Activated gamma-delta T cell (primary cell): ENCODE measurements around the gene THSD1.
"Not testable (repeated sequence)": the region's sequence is repeated elsewhere in the genome, so short reads cannot be mapped to it uniquely, and the experiment has no call there.

Experiments used
- DNase-seq: peaks from one replicate; lab custom pipeline; 2025; lab: John Stamatoyannopoulos, UW

Gene THSD1

GRCh38 chr13:52411629-52412028 is 5.7 kb upstream of the THSD1 start:
- DNase-seq, result no peak

DNA sequence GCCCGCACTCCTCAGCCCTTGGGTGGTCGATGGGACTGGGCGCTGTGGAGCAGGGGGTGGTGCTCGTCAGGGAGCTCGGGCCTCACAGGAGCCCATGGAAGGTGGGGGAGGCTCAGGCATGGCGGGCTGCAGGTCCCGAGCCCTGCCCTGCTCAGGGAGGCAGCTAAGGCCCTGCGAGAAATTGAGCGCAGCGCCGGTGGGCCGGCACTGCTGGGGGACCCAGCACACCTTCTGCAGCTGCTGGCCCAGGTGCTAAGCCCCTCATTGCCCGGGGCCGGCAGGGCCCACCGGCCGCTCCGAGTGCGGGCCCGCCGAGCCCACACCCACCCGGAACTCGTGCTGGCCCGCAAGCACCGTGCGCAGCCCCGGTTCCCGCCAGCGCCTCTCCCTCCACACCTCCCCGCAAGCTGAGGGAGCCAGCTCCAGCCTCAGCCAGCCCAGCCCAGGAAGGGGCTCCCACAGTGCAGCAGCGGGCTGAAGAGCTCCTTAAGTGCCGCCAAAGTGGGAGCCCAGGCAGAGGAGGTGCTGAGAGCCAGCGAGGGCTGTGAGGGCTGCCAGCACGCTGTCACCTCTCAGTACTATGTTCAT is 2.2 kb upstream of the THSD1 start:
- DNase-seq, result not testable (repeated sequence)

GRCh38 chr13:52407436-52407835 is 1.5 kb upstream of the THSD1 start:
- DNase-seq, result not testable (repeated sequence)

GRCh38 chr13:52406629-52407028 is 657 bp upstream of the THSD1 start:
- DNase-seq, result no peak

DNA sequence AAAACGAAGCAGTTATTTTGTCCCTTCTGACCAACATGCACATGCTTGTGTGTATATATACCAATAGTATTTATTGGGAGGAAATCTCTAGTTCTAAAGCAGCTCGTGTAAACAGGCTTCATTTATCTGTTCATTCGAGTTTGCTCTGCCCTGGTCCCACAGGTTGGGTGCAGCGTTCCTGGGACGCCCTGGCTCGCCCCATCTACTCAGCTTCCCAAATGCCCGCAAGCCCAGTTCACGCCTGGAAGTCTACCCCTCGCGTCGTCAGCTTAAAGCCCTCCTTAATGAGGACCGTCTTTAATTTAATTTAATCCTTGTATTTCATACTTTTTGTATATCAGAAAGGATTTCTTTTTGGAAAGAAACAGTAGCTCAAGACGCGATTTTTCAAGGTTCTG is 604 bp downstream of the THSD1 start:
- DNase-seq, result no peak

DNA sequence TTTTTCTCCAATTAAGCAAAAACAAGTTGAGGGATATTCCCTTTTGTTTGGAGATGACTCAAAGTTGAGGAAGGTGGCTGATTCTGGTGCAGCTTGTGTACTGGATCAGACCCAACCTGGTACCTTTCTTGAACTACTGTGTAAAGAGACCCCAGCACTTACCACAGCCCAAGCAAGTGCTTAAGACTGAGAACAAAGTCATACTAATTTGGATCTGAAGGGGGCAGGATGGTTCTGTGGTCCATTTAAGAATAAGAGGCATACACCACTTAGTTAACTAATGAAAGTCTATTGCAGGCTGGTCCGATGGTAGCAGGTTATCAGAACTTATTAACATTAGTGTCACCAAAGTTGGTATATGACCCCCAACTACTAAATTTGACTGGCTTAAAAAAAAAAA is 6.3 kb downstream of the THSD1 start:
- no peak for DNase-seq

GRCh38 chr13:52399046-52399445 is 6.9 kb downstream of the THSD1 start:
- no peak for DNase-seq

- DNase-seq, result no peak
Measured at GRCh38 chr13:52395704-52396103, 10.3 kb downstream of the THSD1 start.

DNA sequence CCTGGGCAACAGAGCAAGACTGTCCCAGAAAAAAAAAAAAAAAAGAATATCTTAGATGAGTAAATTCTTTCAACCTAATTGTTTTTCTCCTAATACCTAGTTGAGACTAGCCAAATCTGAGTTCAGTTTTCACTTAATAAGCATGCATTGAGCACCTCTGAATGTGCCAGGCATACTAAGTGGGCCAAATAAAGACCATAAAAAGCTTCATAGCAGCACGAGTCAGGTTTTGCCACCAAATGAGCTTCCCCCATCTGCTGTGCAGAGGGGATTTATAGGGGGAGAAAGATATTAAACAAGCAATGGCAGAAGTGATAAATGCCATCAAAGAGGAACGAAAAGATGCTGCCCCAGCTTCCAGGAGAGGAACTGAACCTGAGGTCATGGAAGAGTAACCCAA is 11.4 kb downstream of the THSD1 start:
- DNase-seq, result no peak

- no peak for DNase-seq
Measured at GRCh38 chr13:52393572-52394357, 12.2 kb downstream of the THSD1 start.

DNA sequence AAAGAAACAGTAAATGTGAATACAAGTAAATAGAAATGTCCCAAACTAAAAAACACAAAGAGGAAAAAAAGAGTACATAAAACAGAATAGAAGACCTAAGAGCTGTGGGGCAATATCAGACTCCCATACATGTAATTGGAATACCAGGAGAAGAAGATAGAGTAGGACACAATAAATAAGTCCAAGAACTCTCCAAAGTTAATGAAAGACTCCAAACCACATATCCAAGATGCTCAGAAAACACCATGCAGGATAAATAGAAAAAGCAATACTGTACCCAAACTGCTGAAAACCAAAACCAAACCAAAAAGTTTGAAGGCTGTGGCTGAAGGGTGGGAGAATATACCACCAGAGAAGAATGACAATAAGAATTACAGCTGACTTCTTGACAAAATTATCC is 18.3 kb downstream of the THSD1 start:
- no peak for DNase-seq

DNA sequence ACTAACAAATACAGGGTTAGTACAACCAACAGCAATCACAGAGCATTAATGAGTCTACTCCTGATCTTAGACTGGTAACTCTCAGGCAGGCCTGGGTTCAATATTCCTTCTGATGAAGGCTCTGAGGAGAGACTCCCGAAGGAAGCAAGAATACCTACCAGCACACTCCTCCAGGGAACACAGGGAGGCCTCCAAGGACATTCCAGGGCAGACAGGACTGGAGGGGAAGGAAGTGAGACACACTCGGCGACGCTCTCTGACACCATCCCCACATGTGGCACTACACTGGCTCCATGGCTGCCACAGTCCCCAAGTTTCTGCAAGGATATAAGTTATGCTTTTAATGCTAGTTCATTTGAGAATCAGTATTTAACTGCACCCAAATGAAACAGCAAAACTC is 20.1 kb downstream of the THSD1 start:
- DNase-seq, result no peak

- DNase-seq, result no peak
Measured at GRCh38 chr13:52383366-52383765, 22.6 kb downstream of the THSD1 start.

DNA sequence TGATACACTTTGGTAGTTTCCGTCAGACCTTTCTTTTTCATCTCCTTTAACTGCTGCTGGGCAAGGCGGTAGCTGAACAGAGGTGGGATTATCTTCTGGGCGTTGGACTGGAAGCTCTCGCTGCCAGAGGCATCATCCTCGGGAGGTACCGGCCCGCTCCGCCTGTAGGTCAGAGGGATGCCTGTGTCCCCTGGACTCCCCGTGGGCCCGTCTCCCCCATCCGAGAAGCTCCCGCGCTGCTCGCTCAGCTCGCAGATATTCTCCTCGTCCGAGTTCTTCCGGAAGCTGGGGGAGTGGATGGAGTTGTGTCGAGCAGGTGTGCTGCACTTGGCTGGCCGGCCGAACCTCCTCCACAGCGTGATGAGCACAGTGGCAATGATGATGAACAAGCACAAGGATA is 27.7 kb downstream of the THSD1 start:
- DNase-seq, result no peak

- DNase-seq, result no peak
Measured at GRCh38 chr13:52377898-52378297, 28.1 kb downstream of the THSD1 start.

GRCh38 chr13:52374873-52375411 is 31.0 kb downstream of the THSD1 start:
- DNase-seq, result no peak

DNA sequence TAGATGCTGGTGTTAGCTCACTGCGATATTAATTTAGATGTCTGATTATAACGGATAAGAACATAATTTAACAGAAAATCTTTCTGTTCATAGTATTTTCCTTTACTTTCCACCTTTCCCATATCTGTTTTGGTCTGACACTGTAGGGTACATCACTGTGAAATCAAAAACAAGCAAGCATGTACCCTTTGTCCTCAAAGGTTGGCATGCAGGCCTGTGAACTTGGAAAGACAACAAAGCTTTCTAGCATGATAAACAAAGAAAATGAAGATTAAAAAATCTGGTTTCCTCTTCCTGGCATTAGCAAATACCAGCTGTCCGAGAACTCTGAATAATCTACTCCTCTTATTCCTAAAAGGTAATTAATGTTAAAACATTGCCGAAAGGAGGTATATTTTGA is 31.6 kb downstream of the THSD1 start:
- no peak for DNase-seq

DNA sequence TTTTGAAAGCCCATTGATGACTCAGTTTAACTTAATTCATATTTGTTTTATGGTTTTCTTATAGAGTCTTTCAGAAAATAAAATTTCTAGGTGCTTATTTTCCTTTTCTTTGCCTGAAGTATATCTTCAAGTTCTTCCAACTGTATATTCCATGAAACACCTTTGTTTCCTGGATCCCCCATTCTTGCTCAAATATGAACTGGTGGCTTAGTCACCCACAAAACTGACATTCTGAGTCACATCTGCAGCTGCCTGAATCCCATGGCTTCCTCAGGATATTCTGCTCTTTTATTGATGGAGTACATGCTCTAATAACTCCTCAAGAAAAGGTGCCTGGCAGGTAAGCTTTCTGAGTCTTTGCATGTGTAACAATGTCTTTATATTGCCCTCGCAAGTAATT is 32.7 kb downstream of the THSD1 start:
- DNase-seq, result not testable (repeated sequence)

GRCh38 chr13:52371736-52372247 is 34.2 kb downstream of the THSD1 start:
- DNase-seq, result no peak

GRCh38 chr13:52366291-52366690 is 39.7 kb downstream of the THSD1 start:
- no peak for DNase-seq

DNA sequence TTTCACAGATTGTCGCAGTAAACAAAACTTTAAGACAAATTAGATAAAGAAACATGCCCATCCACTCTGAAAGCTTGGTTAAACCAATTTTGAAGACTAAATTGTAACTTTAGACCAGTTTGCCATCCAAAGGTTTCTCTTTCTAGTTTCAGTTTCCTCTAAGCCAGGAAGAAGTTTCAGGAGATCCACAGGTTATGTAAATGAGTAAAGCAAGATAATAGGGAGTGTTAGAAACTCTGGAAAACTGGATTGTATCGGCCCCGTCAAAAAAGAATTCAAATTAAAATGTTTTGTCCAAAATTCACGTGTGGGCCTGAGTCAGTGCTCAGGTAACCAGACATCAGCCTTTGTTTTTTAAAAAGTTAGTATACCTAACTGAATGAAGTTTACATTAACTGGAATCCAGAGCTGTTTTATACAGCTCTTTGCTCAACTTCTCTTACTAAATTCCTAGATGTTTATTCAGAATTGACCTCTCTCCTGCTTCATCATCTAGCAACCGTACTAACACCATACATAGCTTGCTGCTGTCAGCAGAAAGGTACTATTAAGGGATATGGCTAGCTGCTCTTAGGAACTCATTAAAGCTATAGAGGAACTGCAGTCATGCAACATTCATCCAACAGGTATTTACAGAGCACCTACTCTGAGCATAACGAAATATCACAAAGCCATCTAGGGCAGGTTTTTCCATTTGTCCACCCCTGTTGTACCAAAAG is 43.6 kb downstream of the THSD1 start:
- not testable (repeated sequence) for DNase-seq

DNA sequence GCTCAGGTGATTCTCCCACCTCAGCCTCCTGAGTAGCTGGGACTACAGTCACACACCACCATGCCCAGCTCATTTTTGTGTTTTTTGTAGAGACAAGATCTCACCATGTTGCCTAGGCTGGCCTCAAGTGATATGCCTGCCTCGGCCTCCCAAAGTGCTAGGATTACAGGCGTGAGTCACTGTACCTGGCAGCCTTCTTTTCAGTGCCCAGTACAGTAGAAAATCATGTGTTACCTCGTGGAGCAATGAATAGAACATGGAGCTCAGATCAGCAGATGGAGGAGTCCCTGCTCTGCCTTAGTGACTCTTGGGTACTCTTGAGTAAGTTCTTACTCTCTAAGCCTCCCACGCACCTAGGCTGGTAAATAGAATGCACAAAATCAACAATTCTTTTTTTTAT is 44.7 kb downstream of the THSD1 start:
- DNase-seq, result no peak

- no peak for DNase-seq
Measured at GRCh38 chr13:52359534-52359933, 46.4 kb downstream of the THSD1 start.
